Transverse colon (tissue), 4 donors: ENCODE data around the gene SMIM22.

Experiments used
- CTCF ChIP-seq, 5 experiments: fragments of 200-600 bp in 3 of 5; fragments of 450-650 bp in 2 of 5; sonication (generic) in 3 of 5; IDR thresholded peaks; 1 replicate in 2 of 5; 2 replicates in 3 of 5; pipeline ENCODE4 v1.5.1; 2016 to 2017; ENCODE audit warnings: antibody characterized with exemption in 5 of 5, inconsistent platforms in 3 of 5, mild to moderate bottlenecking in 2 of 5, moderate library complexity in 1 of 5
- POLR2A ChIP-seq: fragments of 450-650 bp; IDR thresholded peaks from one replicate; pipeline ENCODE4 v1.6.1; 2016; ENCODE audit warnings: antibody characterized with exemption, mild to moderate bottlenecking, moderate library complexity
- POLR2AphosphoS5 ChIP-seq, 3 donors: sonication (generic); formaldehyde crosslinking; IDR thresholded peaks; one replicate each; pipeline ENCODE4 v1.6.1; 2016; ENCODE audit warnings: antibody characterized with exemption in 3 of 3

GRCh38 chr16:4776141-4776705, 18.9 kb upstream of the SMIM22 start:
- TF ChIP-seq POLR2A (no peak), CTCF (IDR thresholded peaks at IDR 0.05) (no peak), POLR2AphosphoS5 (IDR thresholded peaks at IDR 0.05) (no peak)
